SHP77 treated with DMSO at 0.1 percent for 48 hours (cell line): ENCODE results near the gene PFKM.

Source experiments
- DNase-seq: peaks from one replicate; lab custom pipeline; 2025; lab: John Stamatoyannopoulos, UW

Gene PFKM

DNA sequence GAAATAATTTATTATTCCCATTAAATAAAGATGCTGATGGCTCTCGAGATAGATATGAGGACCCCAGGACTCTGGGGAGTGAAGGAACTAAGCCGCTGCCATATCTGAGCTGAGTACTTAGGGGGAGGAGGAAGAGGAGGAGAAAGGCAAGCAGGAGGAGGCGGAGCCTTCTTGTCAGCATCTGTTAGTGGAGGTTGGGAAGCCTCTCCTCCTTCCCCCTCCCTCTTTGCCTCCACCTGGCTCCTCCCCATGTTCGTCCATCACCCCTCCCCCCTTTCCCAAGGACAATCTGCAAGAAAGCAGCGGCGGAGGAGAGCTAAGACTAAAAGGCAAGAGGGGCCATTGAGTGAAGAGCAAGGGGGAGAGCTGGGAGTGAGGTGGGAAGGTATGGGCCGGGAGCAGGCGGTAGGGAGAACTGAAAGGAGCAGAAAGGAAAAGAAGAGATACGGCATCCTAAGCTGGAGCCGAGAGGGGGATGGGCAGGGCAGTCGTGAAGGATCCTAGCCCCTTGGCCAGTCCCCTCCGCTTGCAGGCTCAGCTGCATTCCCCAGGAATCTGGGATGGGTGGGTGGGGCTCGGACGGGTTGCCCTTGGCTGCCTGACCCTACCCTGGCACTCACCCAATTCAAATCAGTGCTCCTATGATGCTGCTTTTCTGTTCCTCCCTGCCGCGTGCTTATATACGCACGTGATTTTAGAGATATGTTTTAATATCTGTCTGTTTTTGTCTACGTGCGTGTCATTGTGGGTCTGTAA is at the start of gene PFKM:
TSS of gene PFKM (plus strand) at position 287 of the 756 bp plus-strand sequence. CDS start 3,411 bp downstream, outside the sequence.
- peak; percentile 78 for DNase-seq

GRCh38 chr12:48070033-48070432 is 49.1 kb upstream of the PFKM start:
- no peak for DNase-seq

- DNase-seq = no peak
These were observed 48.4 kb upstream of the PFKM start for GRCh38 chr12:48070731-48071130.

DNA sequence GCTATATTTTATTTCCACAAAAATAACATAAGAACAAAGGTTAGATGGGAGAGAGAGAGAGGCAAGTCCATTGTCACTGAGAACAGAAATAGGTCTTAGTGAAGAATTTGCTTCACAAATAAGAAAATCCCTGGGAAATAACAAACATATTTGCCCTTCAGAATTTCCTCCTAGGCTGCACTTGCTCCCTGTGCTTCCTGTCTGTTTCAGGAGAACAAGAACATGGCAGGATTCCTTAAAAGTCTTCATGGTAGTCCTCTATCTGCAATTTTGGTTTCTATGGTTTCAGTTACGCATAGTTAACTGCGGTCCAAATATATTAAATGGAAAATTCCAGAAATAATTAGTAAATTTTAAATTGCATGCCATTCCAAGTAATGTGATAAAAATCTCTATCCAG is 47.4 kb upstream of the PFKM start:
- DNase-seq = no peak

GRCh38 chr12:48072266-48072665 is 46.9 kb upstream of the PFKM start:
- no peak for DNase-seq

DNA sequence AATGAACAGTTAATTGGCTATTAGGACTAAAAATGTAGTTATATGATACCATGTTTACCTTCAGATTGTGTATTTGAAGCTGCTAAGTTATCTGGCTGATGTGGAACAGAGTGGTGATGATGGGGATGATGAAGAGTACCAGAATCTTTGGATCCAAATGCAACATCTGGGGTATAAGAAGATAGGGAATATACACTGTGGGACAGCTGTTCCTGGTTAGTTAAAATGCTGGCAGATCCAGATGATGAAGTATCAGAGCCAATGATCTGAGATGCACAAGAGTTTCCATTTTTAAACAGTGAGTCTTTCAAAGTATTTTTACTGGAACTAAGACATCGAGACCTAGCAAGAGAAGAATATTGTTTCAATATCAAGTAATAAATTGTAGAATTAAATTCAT is 44.9 kb upstream of the PFKM start:
- no peak for DNase-seq

DNA sequence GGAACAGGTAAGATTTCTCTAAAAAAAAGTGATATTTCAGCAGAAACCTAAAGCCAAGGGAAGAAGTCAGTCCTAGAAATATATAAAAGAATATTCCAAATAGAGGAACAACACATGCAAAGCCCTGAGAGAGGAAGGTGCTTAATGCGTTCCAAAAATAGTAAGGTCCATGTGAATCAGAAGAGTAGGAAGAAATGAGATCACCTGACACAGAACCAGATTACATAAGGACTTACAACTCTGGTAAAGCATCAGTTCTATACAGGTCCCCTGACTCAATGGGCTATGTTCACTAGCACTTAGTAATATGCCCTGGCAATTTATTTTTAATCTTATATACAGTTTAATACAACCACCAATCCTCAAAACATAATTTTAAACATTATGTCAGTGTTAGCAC is 43.3 kb upstream of the PFKM start:
- DNase-seq = no peak

DNA sequence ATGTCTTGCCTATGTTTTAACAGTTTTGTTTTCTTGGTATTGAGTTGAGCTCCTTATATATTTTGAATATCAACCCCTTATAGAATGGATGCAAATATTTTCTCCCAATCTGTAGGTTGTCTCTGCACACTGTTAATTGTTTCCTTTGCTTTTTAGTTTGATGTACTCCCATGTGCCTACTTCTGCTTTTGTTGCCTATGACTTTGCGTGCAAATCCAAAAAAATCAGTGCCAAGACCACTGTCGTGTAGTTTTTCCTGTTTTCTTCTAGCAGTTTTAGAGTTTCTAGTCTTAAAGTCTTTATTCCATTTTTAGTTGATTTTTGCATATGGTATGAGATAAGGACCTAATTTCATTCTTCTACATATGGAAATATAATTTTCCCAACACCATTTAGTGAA is 42.1 kb upstream of the PFKM start:
- DNase-seq = no peak

DNA sequence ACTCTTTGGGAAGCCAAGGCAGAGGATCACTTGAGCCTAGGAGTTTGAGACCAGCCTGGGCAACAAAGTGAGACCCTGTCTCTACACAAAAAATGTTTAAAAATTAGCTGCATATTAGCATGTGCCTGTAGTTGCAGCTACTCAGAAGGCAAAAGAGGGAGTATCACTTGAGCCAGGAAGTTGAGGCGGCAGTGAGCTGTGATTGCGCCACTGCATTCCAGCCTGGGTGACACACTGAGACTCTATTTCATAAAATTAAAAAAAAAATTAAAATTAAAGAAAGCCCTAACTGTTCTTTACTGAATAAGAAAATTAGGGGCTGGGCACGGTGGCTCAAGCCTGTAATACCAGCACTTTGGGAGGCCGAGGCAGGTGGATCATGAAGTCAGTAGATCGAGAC is 40.3 kb upstream of the PFKM start:
- no peak for DNase-seq

- DNase-seq = no peak
These were observed 38.9 kb upstream of the PFKM start for GRCh38 chr12:48080285-48080684.

DNA sequence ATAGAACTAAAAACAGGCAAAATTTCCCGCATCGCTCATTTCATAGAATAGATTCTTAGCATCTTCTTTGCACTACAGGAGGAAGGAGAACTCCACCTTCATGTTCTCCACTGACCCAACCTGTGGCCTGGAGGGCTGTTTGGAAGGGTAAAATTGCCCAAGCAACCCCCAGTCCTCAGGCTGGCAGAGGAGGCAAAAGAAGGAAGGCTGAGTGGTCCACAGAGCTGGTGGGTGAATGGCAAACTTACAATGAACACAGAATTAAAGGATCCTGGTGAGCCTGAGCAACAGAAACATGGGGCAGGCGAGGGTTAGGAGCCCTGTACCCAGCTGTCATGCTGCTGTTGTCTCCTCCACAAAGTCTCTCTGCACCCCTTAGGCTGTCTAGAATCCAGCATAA is 38.3 kb upstream of the PFKM start:
- DNase-seq = no peak

DNA sequence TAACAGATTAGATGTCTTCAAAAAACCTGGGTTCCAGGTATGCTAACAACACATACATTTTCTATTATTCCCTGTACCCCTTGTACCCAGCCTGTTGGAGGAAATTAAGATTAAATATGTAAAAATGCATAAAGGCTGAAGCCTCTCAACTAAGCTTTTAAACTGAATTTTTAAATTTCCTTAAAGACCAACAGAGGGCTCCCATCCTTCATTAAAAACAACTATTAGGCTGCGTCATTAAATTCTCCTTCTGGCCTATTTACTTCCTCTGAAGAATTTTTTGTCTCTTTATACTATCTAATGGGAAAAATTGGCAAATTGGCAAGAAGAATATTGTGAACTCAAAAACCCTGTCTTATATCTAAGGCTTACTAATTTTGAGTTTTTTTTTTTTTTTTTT is 35.1 kb upstream of the PFKM start:
- no peak for DNase-seq

DNA sequence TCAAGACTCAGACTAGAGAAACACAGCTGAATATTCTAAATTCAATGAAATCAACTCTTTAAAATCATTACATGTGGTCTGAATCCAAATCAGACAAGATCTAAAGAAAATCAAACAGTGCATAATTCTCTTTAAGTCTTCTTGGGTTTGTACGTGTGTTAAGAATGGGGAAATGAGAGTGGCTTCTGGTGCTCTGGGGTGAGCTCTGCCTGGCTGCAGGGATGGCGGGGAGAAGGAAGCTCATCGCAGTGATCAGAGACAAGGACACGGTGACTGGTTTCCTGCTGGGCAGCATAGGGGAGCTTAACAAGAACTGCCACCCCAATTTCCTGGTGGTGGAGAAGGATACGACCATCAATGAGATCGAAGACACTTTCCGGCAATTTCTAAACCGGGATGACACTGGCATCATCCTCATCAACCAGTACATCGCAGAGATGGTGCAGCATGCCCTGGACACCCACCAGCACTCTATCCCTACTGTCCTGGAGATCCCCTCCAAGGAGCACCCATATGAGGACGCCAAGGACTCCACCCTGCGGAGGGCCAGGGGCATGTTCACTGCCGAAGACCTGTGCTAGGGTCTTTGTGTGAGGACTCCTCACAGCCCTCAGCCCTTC is 34.2 kb upstream of the PFKM start:
- no peak for DNase-seq

GRCh38 chr12:48086327-48086726 is 32.8 kb upstream of the PFKM start:
- no peak for DNase-seq

DNA sequence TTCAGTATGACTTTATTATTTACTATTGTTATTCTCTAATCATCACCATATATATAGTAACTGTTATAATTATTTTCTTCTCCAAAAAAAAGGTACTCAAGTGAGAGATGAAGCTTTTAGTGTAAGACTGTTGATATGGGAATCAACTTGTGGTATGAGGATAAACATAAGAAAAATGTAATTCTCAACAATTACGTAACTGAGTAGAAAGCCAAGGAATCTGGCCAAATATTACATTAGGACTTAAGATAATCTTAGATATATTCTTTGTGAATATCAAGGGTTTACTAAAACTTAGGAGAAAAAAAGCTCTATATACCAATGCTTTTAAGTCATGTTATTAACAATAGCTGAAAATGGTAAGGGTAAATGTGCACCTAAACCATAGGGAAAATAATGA is 26.6 kb upstream of the PFKM start:
- no peak for DNase-seq

GRCh38 chr12:48104531-48104930 is 14.6 kb upstream of the PFKM start:
- no peak for DNase-seq

DNA sequence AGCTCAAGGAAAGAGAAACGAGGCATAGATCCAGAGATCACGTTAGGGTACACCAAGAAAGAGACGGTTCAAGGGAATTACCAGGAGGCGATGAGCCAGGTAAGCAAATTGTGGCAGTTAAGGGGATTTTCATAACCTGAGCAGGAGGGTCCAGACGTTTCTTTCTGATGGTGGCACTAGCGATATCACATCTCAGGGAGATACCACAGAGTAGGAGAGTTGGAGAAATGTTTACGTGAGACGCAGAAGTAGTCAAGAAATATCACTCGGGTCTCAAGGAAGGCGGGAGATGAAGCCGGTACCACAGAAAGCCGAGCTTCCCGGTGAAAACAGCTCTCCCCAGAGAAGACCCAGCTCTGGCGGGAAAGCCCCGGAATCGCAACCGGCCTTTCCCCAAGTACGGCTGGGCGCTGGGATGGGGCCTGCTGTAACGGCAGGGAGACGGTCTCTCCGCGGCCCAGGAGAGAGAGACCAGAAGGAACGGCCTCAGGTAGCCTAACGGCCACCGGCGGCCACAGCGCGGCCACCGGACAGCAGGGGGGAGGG is 13.8 kb upstream of the PFKM start:
- DNase-seq = peak; percentile 13

- DNase-seq = peak; percentile 67
These were observed 13.1 kb upstream of the PFKM start, which contains the start of gene SENP1 for GRCh38 chr12:48105867-48106680. TSS of gene SENP1 (minus strand) at chr12:48106079. CDS start at chr12:48101472, 4,607 bp downstream.

DNA sequence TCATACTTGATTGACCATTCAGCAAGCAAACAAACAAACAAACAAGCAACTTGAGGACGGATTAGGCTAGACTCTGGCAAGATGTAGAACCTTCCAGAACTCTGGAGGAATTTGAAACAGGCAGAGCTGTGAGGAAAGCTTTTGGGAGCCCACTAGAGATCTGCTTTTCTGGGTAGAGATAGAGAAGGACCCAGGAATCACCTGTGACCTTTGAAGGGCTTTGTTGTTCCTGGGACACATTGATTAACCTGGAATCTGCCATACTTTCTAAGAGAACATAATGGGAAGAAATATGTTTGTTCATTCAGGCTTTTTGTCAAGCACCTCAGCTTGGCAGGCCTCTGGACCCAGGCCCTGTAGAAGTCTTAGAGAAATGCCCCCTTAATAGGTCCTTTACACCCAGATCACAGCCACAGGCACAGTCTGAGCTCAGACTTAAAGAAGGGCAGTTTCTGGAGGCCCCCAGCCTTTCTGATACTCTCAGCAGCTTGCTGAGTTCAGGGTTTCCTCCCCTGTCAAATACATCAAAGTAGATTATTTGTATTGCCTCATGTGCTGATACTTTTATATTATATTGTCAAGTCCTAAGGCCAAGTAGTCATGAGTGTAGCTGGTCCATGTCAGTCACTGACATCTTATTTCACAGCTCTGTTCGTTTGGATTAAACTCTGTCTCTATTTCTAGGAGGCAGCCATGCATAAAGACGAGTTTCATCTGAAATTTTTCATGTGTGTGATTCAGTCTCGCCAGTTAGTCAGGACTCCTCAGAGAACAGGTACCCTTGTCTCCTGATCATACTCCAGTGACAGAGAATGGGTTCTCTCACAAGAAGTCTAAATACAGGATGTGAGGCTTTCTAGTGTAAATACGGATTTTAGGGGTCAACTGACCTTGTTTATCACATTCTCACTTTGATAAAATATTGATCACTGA is 12.2 kb upstream of the PFKM start:
- no peak for DNase-seq

- no peak for DNase-seq
These were observed 9.7 kb upstream of the PFKM start for GRCh38 chr12:48109424-48109823.

DNA sequence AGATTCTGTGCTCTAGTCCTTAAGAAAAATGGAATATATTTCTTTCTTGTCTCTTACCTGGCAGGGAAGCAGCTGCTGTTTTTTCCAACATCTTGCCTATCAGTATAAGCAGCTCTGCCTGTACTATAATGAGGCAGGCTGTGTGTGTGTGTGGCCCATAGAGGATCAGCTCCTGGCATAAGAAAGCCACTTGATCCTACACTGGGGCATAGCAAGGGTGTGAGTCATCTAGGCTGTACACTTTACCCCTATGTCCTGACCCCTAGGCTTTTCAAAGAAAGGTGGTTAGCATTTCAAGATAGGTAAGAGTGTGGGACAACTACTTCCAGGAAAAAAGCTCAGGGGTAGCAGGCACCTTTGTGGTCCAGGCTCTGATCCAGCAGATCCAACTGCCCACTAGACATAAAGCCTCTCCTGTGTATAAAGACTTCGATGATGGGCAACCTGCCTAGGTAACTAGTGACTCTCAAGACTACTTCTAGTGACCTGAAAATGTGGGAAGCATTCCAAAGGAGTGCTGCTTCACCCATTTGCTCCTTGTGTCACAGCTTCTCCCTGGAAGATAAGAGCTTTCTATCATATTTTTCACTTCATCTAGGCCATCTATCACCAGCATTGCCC is 8.4 kb upstream of the PFKM start:
- DNase-seq = no peak
